HepG2 (cell line): ENCODE measurements around the gene ADRA2B. TPM values are rescaled to one million over a fixed set of nuclear protein-coding genes. Genes with fewer than 3 reads are reported as not detected.
A peak's percentile ranks its signal among the peaks of the same experiment; 100 is the strongest.

Experiments
- BHLHE40 ChIP-seq: IDR thresholded peaks from 2 replicates; pipeline ENCODE4 v1.6.1; 2011; ENCODE audit warnings: low read length, improper control_type of control experiment
- DRAP1 ChIP-seq: IDR thresholded peaks from 2 replicates; pipeline ENCODE4 v1.6.1; 2016; ENCODE audit warnings: missing genetic modification reagents, missing compliant biosample characterization
- FOSL1 ChIP-seq: sonication (generic); formaldehyde crosslinking; IDR thresholded peaks from 2 replicates; pipeline ENCODE4 v1.9.0; 2021; ENCODE audit warnings: missing genetic modification reagents, borderline replicate concordance
- FOXO1 ChIP-seq: sonication (generic); formaldehyde crosslinking; IDR thresholded peaks from 2 replicates; pipeline ENCODE4 v1.4.0; 2020; ENCODE audit warnings: missing genetic modification reagents
- GZF1 ChIP-seq: sonication (generic); formaldehyde crosslinking; IDR thresholded peaks from 2 replicates; pipeline ENCODE4 v1.5.1; 2020; ENCODE audit warnings: mild to moderate bottlenecking, missing genetic modification reagents
- KDM5A ChIP-seq: fragments of 200-600 bp; sonication (generic); IDR thresholded peaks from 2 replicates; pipeline ENCODE4 v1.7.0; 2018; ENCODE audit warnings: antibody characterized with exemption, mild to moderate bottlenecking, low read length, borderline replicate concordance
- MXD1 ChIP-seq: sonication (generic); formaldehyde crosslinking; IDR thresholded peaks from 2 replicates; pipeline ENCODE4 v1.4.0; 2020; ENCODE audit warnings: mild to moderate bottlenecking, missing genetic modification reagents
- MXD4 ChIP-seq: IDR thresholded peaks from 2 replicates; pipeline ENCODE4 v1.6.1; 2016; ENCODE audit warnings: mild to moderate bottlenecking, missing biosample characterization, missing genetic modification reagents
- MYNN ChIP-seq: sonication (generic); formaldehyde crosslinking; IDR thresholded peaks from 2 replicates; pipeline ENCODE4 v1.4.0; 2020; ENCODE audit warnings: mild to moderate bottlenecking, low read depth, missing genetic modification reagents
- PPARG ChIP-seq: conservative IDR thresholded peaks from 2 replicates; pipeline ENCODE4 v1.6.1; 2016; ENCODE audit warnings: missing biosample characterization, missing genetic modification reagents
- SAP130 ChIP-seq: IDR thresholded peaks from 2 replicates; pipeline ENCODE4 v1.6.1; 2016; ENCODE audit warnings: low read depth
- XRCC5 ChIP-seq: fragments of 200-400 bp; formaldehyde crosslinking; optimal IDR thresholded peaks from 2 replicates; pipeline ENCODE3; 2017; ENCODE audit warnings: mild to moderate bottlenecking, low read length
- ZBTB46 ChIP-seq: sonication (generic); formaldehyde crosslinking; IDR thresholded peaks from 2 replicates; pipeline ENCODE4 v1.4.0; 2020; ENCODE audit warnings: mild to moderate bottlenecking, missing genetic modification reagents, borderline replicate concordance
- ZBTB7A ChIP-seq: sonication (generic); formaldehyde crosslinking; IDR thresholded peaks from 2 replicates; pipeline ENCODE4 v1.8.0; 2022; ENCODE audit warnings: mild to moderate bottlenecking, missing genetic modification reagents
- ZFP41 ChIP-seq: sonication (generic); formaldehyde crosslinking; IDR thresholded peaks from 2 replicates; pipeline ENCODE4 v1.4.0; 2020; ENCODE audit warnings: mild to moderate bottlenecking, missing genetic modification reagents, borderline replicate concordance
- ZNF274 ChIP-seq: sonication (generic); formaldehyde crosslinking; IDR thresholded peaks from 2 replicates; pipeline ENCODE4 v1.5.1; 2020; ENCODE audit warnings: mild to moderate bottlenecking, missing genetic modification reagents
- ZNF446 ChIP-seq: sonication (generic); formaldehyde crosslinking; IDR thresholded peaks from 2 replicates; pipeline ENCODE4 v1.5.0; 2020; ENCODE audit warnings: mild to moderate bottlenecking, missing genetic modification reagents
- ZNF501 ChIP-seq: sonication (generic); formaldehyde crosslinking; IDR thresholded peaks from 2 replicates; pipeline ENCODE4 v1.5.1; 2020; ENCODE audit warnings: mild to moderate bottlenecking, moderate library complexity, missing genetic modification reagents
- ZNF562 ChIP-seq: sonication (generic); formaldehyde crosslinking; IDR thresholded peaks from 2 replicates; pipeline ENCODE4 v1.8.0; 2022; ENCODE audit warnings: missing genetic modification reagents, borderline replicate concordance
- ZNF687 ChIP-seq: sonication (generic); formaldehyde crosslinking; IDR thresholded peaks from 2 replicates; pipeline ENCODE4 v1.5.1; 2020; ENCODE audit warnings: mild to moderate bottlenecking, missing genetic modification reagents, moderate library complexity
- ZNF703 ChIP-seq: sonication (generic); formaldehyde crosslinking; IDR thresholded peaks from 2 replicates; pipeline ENCODE4 v1.5.1; 2020; ENCODE audit warnings: missing genetic modification reagents, mild to moderate bottlenecking, moderate library complexity, borderline replicate concordance
- ZNF704 ChIP-seq: sonication (generic); formaldehyde crosslinking; IDR thresholded peaks from 2 replicates; pipeline ENCODE4 v1.8.1; 2023; ENCODE audit warnings: mild to moderate bottlenecking, inconsistent platforms, moderate library complexity, missing genetic modification reagents, borderline replicate concordance
- ZSCAN22 ChIP-seq: sonication (generic); formaldehyde crosslinking; IDR thresholded peaks from 2 replicates; pipeline ENCODE4 v1.4.0; 2020; ENCODE audit warnings: mild to moderate bottlenecking, missing genetic modification reagents
- polyA plus RNA-seq, 8 experiments: library from polyadenylated mRNA; depleted of rRNA in 3 of 8; stranded (reverse) in 7 of 8; unstranded in 1 of 8; fragments of >200 nt; fragmentation: Illumina TruSeq in 4 of 8; extraction: Trizol in 4 of 8; gene quantifications; 2 replicates each; pipeline versions ENCODE4 v1.2.1 to v1.2.3, GENCODE V29; 2011 to 2016; ENCODE audit warnings: low read depth in 4 of 8, missing spikeins in 1 of 8, mixed read lengths in 1 of 8; ENCODE audit not compliant: insufficient read depth in 1 of 8
- total RNA-seq, 5 experiments: library from RNA; depleted of rRNA; stranded (reverse); fragments of >200 nt; fragmentation: Illumina TruSeq; extraction: Trizol; gene quantifications; 2 replicates each; pipeline ENCODE4 v1.2.3, GENCODE V29; 2016; ENCODE audit warnings: low read depth in 1 of 5

Gene ADRA2B
- total and polyA plus RNA-seq, 2 of the 13 experiments (the other 11 are each of a cell fraction or from before 2014, with no cell fraction given) = not detected

GRCh38 chr2:96116879-96117533 lies 635 bp upstream of the ADRA2B start (continued):
- TF ChIP-seq ZBTB7A (no peak), FOXO1 (CRISPR knock-in tag) (no peak), FOSL1 (CRISPR knock-in tag) (no peak), ZBTB46 (no peak), DRAP1 (no peak), ZSCAN22 (CRISPR knock-in tag) (no peak), ZFP41 (CRISPR knock-in tag) (no peak), XRCC5 (peak; percentile 43), ZNF274 (no peak; the same call in 1 of the 2 replicates), ZNF687 (CRISPR knock-in tag) (0 out of 2 replicates have a peak, but pooled peaks have one; percentile 23), ZNF704 (CRISPR knock-in tag) (no peak), KDM5A (no peak), ZNF562 (CRISPR knock-in tag) (no peak), MYNN (no peak), BHLHE40 (0 out of 2 replicates have a peak, but pooled peaks have one; percentile 26), ZNF501 (no peak), MXD4 (no peak), PPARG (CRISPR knock-in tag) (no peak), SAP130 (CRISPR knock-in tag) (no peak), GZF1 (CRISPR knock-in tag) (no peak), ZNF703 (CRISPR knock-in tag) (no peak), MXD1 (CRISPR knock-in tag) (no peak), ZNF446 (CRISPR knock-in tag) (0 out of 2 replicates have a peak, but pooled peaks have one; percentile 68)
